ENCODE data around the gene NCOA3.
A peak's percentile ranks its signal among the peaks of the same experiment; 100 is the strongest.

Gene NCOA3

GRCh38 chr20:47484303-47484702 is 17.4 kb upstream of the NCOA3 start:
- Histone ChIP-seq H3K36me3 (ENCODE audit: insufficient read depth, low read length) (no peaks in the 10 kb centered on the region), H3K4me2 (ENCODE audit: low read depth, low read length, poor library complexity, severe bottlenecking) (no peak overlapping the region)
- TF ChIP-seq CTCF (conservative IDR thresholded peaks at IDR 0.05; ENCODE audit: low read length) = no peak
- no peak for TF ChIP-seq EZH2phosphoT487 (IDR thresholded peaks at IDR 0.05; ENCODE audit: borderline replicate concordance)

GRCh38 chr20:47487175-47487917 is 14.3 kb upstream of the NCOA3 start:
- no peaks in the 10 kb centered on the region for H4K20me1 ChIP-seq (ENCODE audit: insufficient read depth, low read length, poor library complexity, severe bottlenecking)
- no peaks in the 10 kb centered on the region for H3K9me2 ChIP-seq (replicated peaks; ENCODE audit: low read depth, low read length)
- no peaks in the 10 kb centered on the region for H3K36me3 ChIP-seq (ENCODE audit: insufficient read depth, low read length)
- 0 out of 2 replicates have a peak overlapping the region, but pooled peaks have one; percentile 57 for H2AFZ ChIP-seq (ENCODE audit: low read length)
- no peaks in the 10 kb centered on the region for H3K27me3 ChIP-seq (ENCODE audit: insufficient read depth, low read length, poor library complexity, severe bottlenecking)
- TF ChIP-seq EZH2phosphoT487 (IDR thresholded peaks at IDR 0.05; ENCODE audit: borderline replicate concordance) = no peak
- TF ChIP-seq CTCF (conservative IDR thresholded peaks at IDR 0.05; ENCODE audit: low read length) = no peak
- H3K9ac ChIP-seq (ENCODE audit: low read depth, low read length, poor library complexity, severe bottlenecking) = no peak overlapping the region
- H3F3A ChIP-seq (ENCODE audit: low read depth) = no peaks in the 10 kb centered on the region
- peak overlapping the region; percentile 21 for H3K4me2 ChIP-seq (ENCODE audit: low read depth, low read length, poor library complexity, severe bottlenecking)
- peaks cover 6% of the 10 kb centered on the region for H3K4me1 ChIP-seq (ENCODE audit: insufficient read depth, low read length, poor library complexity, severe bottlenecking)
- H3K4me3 ChIP-seq (ENCODE audit: low read length, poor library complexity, severe bottlenecking) = no peak overlapping the region
- no peaks in the 10 kb centered on the region for H3K79me2 ChIP-seq (ENCODE audit: insufficient read depth, low read length)
- no peaks in the 10 kb centered on the region for H3K9me3 ChIP-seq (ENCODE audit: insufficient read depth, low read depth, low read length)

More at GRCh38 chr20:47484303-47484702, 17.4 kb upstream of the NCOA3 start:
- no peaks in the 10 kb centered on the region for H3K9me2 ChIP-seq (replicated peaks; ENCODE audit: low read depth, low read length)
- H3K27me3 ChIP-seq (ENCODE audit: insufficient read depth, low read length, poor library complexity, severe bottlenecking) = no peaks in the 10 kb centered on the region
- H3K4me3 ChIP-seq (ENCODE audit: low read length, poor library complexity, severe bottlenecking) = no peak overlapping the region
- no peaks in the 10 kb centered on the region for H3K79me2 ChIP-seq (ENCODE audit: insufficient read depth, low read length)
- no peaks in the 10 kb centered on the region for H3K9me3 ChIP-seq (ENCODE audit: insufficient read depth, low read depth, low read length)
- H3K4me1 ChIP-seq (ENCODE audit: insufficient read depth, low read length, poor library complexity, severe bottlenecking) = peaks cover 6% of the 10 kb centered on the region
- H3F3A ChIP-seq (ENCODE audit: low read depth) = no peaks in the 10 kb centered on the region
- no peaks in the 10 kb centered on the region for H4K20me1 ChIP-seq (ENCODE audit: insufficient read depth, low read length, poor library complexity, severe bottlenecking)
- no peak overlapping the region for H2AFZ ChIP-seq (ENCODE audit: low read length)
- no peak overlapping the region for H3K9ac ChIP-seq (ENCODE audit: low read depth, low read length, poor library complexity, severe bottlenecking)

DNA sequence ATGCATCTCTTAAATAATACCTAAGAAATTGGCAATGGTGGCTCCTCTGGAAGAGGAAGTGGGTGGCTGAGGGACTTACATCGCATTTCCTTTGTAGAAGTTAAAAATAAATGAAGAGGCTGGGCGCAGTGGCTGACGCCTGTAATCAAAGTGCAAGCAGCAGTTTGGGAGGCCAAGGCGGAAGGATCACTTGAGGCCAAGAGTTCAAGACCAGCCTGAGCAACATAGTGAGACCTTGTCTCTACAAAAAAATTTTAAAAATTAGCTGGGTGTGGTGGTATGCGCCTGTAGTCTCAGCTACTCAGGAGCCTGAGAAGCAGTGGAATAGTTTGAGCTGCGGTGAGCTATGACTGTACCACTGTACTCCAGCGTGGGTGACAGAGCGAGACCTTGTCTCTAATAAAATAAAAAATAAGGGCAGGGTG is 12.2 kb upstream of the NCOA3 start:
- H3K36me3 ChIP-seq (ENCODE audit: insufficient read depth, low read length) = no peaks in the 10 kb centered on the region
- H3K9me3 ChIP-seq (ENCODE audit: insufficient read depth, low read depth, low read length) = no peaks in the 10 kb centered on the region
- H3K9ac ChIP-seq (ENCODE audit: low read depth, low read length, poor library complexity, severe bottlenecking) = no peak overlapping the region
- no peak overlapping the region for H2AFZ ChIP-seq (ENCODE audit: low read length)
- no peaks in the 10 kb centered on the region for H3K79me2 ChIP-seq (ENCODE audit: insufficient read depth, low read length)
- no peak overlapping the region for H3K4me3 ChIP-seq (ENCODE audit: low read length, poor library complexity, severe bottlenecking)
- H3K9me2 ChIP-seq (replicated peaks; ENCODE audit: low read depth, low read length) = no peaks in the 10 kb centered on the region
- no peak overlapping the region for H3K4me2 ChIP-seq (ENCODE audit: low read depth, low read length, poor library complexity, severe bottlenecking)
- no peaks in the 10 kb centered on the region for H3K27me3 ChIP-seq (ENCODE audit: insufficient read depth, low read length, poor library complexity, severe bottlenecking)
- no peaks in the 10 kb centered on the region for H4K20me1 ChIP-seq (ENCODE audit: insufficient read depth, low read length, poor library complexity, severe bottlenecking)
- peaks cover 6% of the 10 kb centered on the region for H3K4me1 ChIP-seq (ENCODE audit: insufficient read depth, low read length, poor library complexity, severe bottlenecking)
- H3F3A ChIP-seq (ENCODE audit: low read depth) = no peaks in the 10 kb centered on the region
- no peak for TF ChIP-seq EZH2phosphoT487 (IDR thresholded peaks at IDR 0.05; ENCODE audit: borderline replicate concordance)
- no peak for TF ChIP-seq CTCF (conservative IDR thresholded peaks at IDR 0.05; ENCODE audit: low read length)
